ENCODE measurements around the gene MED13L. TPM values are rescaled to one million over a fixed set of nuclear protein-coding genes. Genes with fewer than 3 reads are reported as not detected.

Gene MED13L
- total RNA-seq, 1 donor from 2014 or later: 117 TPM

DNA sequence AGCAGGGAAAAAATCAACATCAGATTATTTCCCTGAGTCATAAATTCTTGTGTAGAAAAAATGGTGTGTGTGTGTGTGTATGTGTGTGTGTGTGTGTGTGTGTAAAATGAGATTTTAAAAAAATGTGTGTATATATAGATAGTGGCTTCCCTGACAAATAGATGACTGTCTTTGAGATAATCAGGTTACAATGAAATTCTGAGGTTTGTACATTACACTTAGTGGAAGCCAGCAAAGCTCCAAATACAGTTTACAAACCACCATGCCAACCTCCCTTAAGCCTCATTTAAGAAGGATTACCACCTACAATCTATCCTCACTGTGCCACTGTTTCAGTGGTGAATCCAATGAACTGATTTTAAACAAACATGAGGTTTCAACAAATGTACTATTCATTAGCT lies 93.8 kb downstream of the MED13L start:
- Histone ChIP-seq H3K36me3 (no peaks in the 10 kb centered on the region), H3K27me3 (no peaks in the 10 kb centered on the region), H3K4me3 (no peak overlapping the region), H3K27ac (no peak overlapping the region), H3K9me3 (no peaks in the 10 kb centered on the region), H3K4me1 (peaks cover 0 to 37% of the 10 kb centered on the region in 2 donors)
- intact Hi-C loops (cut with DNase I): no loop called here
- TF ChIP-seq, protein P1, sequence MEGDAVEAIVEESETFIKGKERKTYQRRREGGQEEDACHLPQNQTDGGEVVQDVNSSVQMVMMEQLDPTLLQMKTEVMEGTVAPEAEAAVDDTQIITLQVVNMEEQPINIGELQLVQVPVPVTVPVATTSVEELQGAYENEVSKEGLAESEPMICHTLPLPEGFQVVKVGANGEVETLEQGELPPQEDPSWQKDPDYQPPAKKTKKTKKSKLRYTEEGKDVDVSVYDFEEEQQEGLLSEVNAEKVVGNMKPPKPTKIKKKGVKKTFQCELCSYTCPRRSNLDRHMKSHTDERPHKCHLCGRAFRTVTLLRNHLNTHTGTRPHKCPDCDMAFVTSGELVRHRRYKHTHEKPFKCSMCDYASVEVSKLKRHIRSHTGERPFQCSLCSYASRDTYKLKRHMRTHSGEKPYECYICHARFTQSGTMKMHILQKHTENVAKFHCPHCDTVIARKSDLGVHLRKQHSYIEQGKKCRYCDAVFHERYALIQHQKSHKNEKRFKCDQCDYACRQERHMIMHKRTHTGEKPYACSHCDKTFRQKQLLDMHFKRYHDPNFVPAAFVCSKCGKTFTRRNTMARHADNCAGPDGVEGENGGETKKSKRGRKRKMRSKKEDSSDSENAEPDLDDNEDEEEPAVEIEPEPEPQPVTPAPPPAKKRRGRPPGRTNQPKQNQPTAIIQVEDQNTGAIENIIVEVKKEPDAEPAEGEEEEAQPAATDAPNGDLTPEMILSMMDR (IDR thresholded peaks at IDR 0.05): no peak
- no peak for DNase-seq (ENCODE audit: low spot score in 2 of 2)

- TF ChIP-seq, protein P1 (IDR thresholded peaks at IDR 0.05): no peak
- Histone ChIP-seq H3K4me3 (no peak overlapping the region), H3K9me3 (no peaks in the 10 kb centered on the region), H3K4me1 (peaks cover 0 to 32% of the 10 kb centered on the region in 2 donors), H3K27ac (no peak overlapping the region), H3K36me3 (no peaks in the 10 kb centered on the region), H3K27me3 (no peaks in the 10 kb centered on the region)
- no peak for DNase-seq (ENCODE audit: low spot score in 2 of 2)
- intact Hi-C loops (cut with DNase I): no loop called here
Observed at GRCh38 chr12:116182359-116183063, 95.0 kb downstream of the MED13L start.

GRCh38 chr12:116180448-116180847 lies 97.0 kb downstream of the MED13L start:
- Histone ChIP-seq H3K4me1 (peaks cover 0 to 22% of the 10 kb centered on the region in 2 donors), H3K9me3 (no peaks in the 10 kb centered on the region), H3K4me3 (no peak overlapping the region), H3K27ac (no peak overlapping the region), H3K27me3 (no peaks in the 10 kb centered on the region), H3K36me3 (no peaks in the 10 kb centered on the region)
- intact Hi-C loops (cut with DNase I): no loop called here
- TF ChIP-seq, protein P1 (IDR thresholded peaks at IDR 0.05): no peak
- no peak for DNase-seq (ENCODE audit: low spot score in 2 of 2)

DNA sequence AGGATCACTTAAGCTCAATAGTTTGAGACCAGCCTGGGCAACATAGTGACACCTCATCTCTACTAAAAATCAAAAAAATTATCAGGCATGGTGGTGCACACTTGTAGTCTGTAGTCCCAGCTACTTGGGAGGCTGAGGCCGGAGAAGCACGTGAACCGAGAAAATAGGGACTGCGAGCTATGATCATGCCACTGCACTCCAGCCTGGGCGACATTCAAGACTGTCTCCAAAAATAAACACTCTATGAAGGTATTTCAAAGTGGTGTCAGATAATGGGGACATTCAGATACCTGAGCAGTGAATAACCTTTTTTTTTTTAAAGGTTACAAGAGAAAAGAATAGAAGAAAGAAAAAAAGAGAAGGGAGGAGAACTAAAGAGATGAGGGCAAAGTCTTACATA lies 98.1 kb downstream of the MED13L start:
- TF ChIP-seq, protein P1 (IDR thresholded peaks at IDR 0.05): no peak
- H3K4me1 ChIP-seq: peaks cover 0 to 20% of the 10 kb centered on the region in 2 donors
- no peaks in the 10 kb centered on the region for H3K9me3 ChIP-seq
- H3K4me3 ChIP-seq: no peak overlapping the region
- H3K27me3 ChIP-seq: no peaks in the 10 kb centered on the region
- no peak for DNase-seq (ENCODE audit: low spot score in 2 of 2)
- no peaks in the 10 kb centered on the region for H3K36me3 ChIP-seq
- intact Hi-C loops (cut with DNase I): no loop called here
- no peak overlapping the region for H3K27ac ChIP-seq

DNA sequence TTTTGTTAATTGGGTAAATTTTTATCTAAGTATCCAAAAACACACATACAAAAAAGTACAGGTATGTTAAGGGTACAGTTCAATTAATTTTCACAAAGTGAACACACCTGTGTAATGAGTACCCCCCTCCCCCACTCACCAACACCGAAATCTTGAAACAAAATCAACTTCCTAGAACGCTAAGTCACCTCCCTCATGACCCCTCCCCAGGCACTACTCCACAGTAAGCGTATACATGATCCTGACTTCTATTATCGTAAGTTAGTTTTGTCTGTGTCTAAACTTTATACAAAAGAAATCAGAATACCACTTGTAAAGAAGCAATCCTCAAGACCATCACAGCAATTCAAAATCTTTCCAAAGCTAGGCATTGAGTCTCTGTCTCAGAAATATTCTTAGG lies 100.5 kb downstream of the MED13L start:
- TF ChIP-seq, protein P1 (IDR thresholded peaks at IDR 0.05): no peak
- Histone ChIP-seq H3K4me1 (peaks cover 5 to 14% of the 10 kb centered on the region in 2 donors), H3K27me3 (no peaks in the 10 kb centered on the region), H3K27ac (no peak overlapping the region), H3K9me3 (no peaks in the 10 kb centered on the region), H3K4me3 (no peak overlapping the region), H3K36me3 (no peaks in the 10 kb centered on the region)
- no peak for DNase-seq (ENCODE audit: low spot score in 2 of 2)
- intact Hi-C loops (cut with DNase I): no loop called here

All from ascending aorta (tissue), 2 donors.